GM23338 (cell line): ENCODE results near the gene PDZD8.

Experiments
- CREB1 ChIP-seq: fragments of 250-450 bp; sonication (Bioruptor Pico); IDR thresholded peaks from 2 replicates; pipeline ENCODE4 v1.5.0; 2020; ENCODE audit warnings: low read depth, mild to moderate bottlenecking, moderate library complexity
- EZH2 ChIP-seq: fragments of 200-600 bp; sonication (generic); IDR thresholded peaks from one replicate; pipeline ENCODE4 v1.8.0; 2017; ENCODE audit warnings: antibody characterized with exemption, mild to moderate bottlenecking, low read depth; ENCODE audit not compliant: unreplicated experiment
- EZH2phosphoT487 ChIP-seq: fragments of 200-600 bp; sonication (generic); IDR thresholded peaks from one replicate; pipeline ENCODE4 v1.8.1; 2018; ENCODE audit warnings: antibody characterized with exemption; ENCODE audit not compliant: unreplicated experiment
- POLR2AphosphoS5 ChIP-seq: IDR thresholded peaks from 2 replicates; pipeline ENCODE4 v1.6.1; 2016; ENCODE audit warnings: antibody characterized with exemption, low read depth
- STAT1 ChIP-seq: IDR thresholded peaks from one replicate; pipeline ENCODE4 v1.6.1; 2016; ENCODE audit warnings: antibody characterized with exemption; ENCODE audit not compliant: unreplicated experiment
- TF ChIP-seq, protein P1 (sequence below), 2 experiments: fragments of 200-600 bp in 1 of 2; sonication (generic) in 1 of 2; conservative IDR thresholded peaks; 2 replicates each; pipeline versions ENCODE4 v1.5.1 to v1.6.1; 2016 to 2017; ENCODE audit warnings: antibody characterized with exemption in 2 of 2, low read depth in 2 of 2, mild to moderate bottlenecking in 2 of 2, moderate library complexity in 1 of 2
- TF ChIP-seq, protein P2 (sequence below): IDR thresholded peaks from one replicate; pipeline ENCODE4 v1.6.1; 2018; ENCODE audit warnings: antibody characterized with exemption; ENCODE audit not compliant: unreplicated experiment

DNA sequence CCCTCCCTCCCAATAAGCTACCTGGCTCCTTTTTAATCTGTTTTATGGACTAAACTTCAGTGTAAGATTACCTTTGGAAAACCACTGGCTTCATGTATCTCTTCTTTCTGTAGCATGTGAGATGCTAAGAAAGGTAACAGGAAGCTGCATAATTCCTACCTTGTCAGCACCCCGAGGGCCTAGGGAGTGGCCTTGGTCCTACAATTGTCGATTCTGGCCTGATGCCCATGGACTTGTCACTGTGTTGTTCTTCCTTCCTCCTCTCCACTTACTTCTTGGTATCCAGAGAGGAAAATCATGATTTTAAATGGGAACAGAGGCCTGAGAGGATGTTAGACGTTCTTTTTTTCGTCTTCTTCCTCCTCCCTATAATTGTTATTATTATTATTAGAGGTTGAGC lies 42.9 kb upstream of the PDZD8 start:
- TF ChIP-seq, protein P1, sequence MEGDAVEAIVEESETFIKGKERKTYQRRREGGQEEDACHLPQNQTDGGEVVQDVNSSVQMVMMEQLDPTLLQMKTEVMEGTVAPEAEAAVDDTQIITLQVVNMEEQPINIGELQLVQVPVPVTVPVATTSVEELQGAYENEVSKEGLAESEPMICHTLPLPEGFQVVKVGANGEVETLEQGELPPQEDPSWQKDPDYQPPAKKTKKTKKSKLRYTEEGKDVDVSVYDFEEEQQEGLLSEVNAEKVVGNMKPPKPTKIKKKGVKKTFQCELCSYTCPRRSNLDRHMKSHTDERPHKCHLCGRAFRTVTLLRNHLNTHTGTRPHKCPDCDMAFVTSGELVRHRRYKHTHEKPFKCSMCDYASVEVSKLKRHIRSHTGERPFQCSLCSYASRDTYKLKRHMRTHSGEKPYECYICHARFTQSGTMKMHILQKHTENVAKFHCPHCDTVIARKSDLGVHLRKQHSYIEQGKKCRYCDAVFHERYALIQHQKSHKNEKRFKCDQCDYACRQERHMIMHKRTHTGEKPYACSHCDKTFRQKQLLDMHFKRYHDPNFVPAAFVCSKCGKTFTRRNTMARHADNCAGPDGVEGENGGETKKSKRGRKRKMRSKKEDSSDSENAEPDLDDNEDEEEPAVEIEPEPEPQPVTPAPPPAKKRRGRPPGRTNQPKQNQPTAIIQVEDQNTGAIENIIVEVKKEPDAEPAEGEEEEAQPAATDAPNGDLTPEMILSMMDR (conservative IDR thresholded peaks at IDR 0.05; ENCODE audit: low read depth in 2 of 2), result no peak
- TF ChIP-seq STAT1, result no peak
- TF ChIP-seq EZH2, result no peak
- TF ChIP-seq, protein P2, sequence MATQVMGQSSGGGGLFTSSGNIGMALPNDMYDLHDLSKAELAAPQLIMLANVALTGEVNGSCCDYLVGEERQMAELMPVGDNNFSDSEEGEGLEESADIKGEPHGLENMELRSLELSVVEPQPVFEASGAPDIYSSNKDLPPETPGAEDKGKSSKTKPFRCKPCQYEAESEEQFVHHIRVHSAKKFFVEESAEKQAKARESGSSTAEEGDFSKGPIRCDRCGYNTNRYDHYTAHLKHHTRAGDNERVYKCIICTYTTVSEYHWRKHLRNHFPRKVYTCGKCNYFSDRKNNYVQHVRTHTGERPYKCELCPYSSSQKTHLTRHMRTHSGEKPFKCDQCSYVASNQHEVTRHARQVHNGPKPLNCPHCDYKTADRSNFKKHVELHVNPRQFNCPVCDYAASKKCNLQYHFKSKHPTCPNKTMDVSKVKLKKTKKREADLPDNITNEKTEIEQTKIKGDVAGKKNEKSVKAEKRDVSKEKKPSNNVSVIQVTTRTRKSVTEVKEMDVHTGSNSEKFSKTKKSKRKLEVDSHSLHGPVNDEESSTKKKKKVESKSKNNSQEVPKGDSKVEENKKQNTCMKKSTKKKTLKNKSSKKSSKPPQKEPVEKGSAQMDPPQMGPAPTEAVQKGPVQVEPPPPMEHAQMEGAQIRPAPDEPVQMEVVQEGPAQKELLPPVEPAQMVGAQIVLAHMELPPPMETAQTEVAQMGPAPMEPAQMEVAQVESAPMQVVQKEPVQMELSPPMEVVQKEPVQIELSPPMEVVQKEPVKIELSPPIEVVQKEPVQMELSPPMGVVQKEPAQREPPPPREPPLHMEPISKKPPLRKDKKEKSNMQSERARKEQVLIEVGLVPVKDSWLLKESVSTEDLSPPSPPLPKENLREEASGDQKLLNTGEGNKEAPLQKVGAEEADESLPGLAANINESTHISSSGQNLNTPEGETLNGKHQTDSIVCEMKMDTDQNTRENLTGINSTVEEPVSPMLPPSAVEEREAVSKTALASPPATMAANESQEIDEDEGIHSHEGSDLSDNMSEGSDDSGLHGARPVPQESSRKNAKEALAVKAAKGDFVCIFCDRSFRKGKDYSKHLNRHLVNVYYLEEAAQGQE, result no peak
- TF ChIP-seq POLR2AphosphoS5, result no peak
- TF ChIP-seq CREB1 (CRISPR knock-in tag), result no peak
- no peak for TF ChIP-seq EZH2phosphoT487
